ENCODE measurements around the gene LDAH. TPM values are rescaled to one million over a fixed set of nuclear protein-coding genes. Genes with fewer than 3 reads are reported as not detected.
A peak's percentile ranks its signal among the peaks of the same experiment; 100 is the strongest.

LDAH gene
- total RNA-seq, 2 experiments from 2014 or later, result 26.2 to 29.3 TPM

GRCh38 chr2:20652673-20653575 is 170.0 kb downstream of the LDAH start:
- peaks cover 17% of the 10 kb centered on the region for H3K4me1 Mint-ChIP-seq (ENCODE audit: low read depth)
- H3K4me3 Mint-ChIP-seq, result no peak overlapping the region
- peaks cover 1% of the 10 kb centered on the region for H3K27me3 Mint-ChIP-seq
- no peaks in the 10 kb centered on the region for H3K9me3 Mint-ChIP-seq
- H3K27ac Mint-ChIP-seq, result no peak overlapping the region
- ATAC-seq (no peak), DNase-seq (no peak)
- POLR2A ChIA-PET, result interaction anchor here (1.7 kb wide), 1 partner anchor 300 kb away, joined by 3 read pairs; no protein-coding TSS in a partner anchor
- intact Hi-C loops (cut with micrococcal nuclease), result no loop called here
- no peak for TF ChIP-seq CTCF (IDR thresholded peaks at IDR 0.05)
- CTCF ChIA-PET, result interaction anchor here (1.3 to 3.4 kb wide), 5 partner anchors 8 to 356 kb away, joined by 3 to 46 read pairs (median 4); no protein-coding TSS in a partner anchor
- H3K36me3 Mint-ChIP-seq (ENCODE audit: low read depth), result no peaks in the 10 kb centered on the region

GRCh38 chr2:20652141-20652540 is 170.8 kb downstream of the LDAH start:
- H3K36me3 Mint-ChIP-seq (ENCODE audit: low read depth), result no peaks in the 10 kb centered on the region
- CTCF ChIA-PET, result interaction anchor here (1.2 to 5.6 kb wide), 15 partner anchors 9 to 357 kb away, joined by 3 to 46 read pairs (median 6); partner anchors contain the start of gene RHOB
- H3K9me3 Mint-ChIP-seq, result no peaks in the 10 kb centered on the region
- intact Hi-C loops (cut with micrococcal nuclease), result no loop called here
- peak overlapping the region; percentile 77 for H3K4me3 Mint-ChIP-seq
- peaks cover 17% of the 10 kb centered on the region for H3K4me1 Mint-ChIP-seq (ENCODE audit: low read depth)
- DNase-seq (no peak), ATAC-seq (no peak)
- TF ChIP-seq CTCF (IDR thresholded peaks at IDR 0.05), result no peak
- no peak overlapping the region for H3K27ac Mint-ChIP-seq
- POLR2A ChIA-PET, result interaction anchor here (1.7 kb wide), 1 partner anchor 299 kb away, joined by 3 read pairs; no protein-coding TSS in a partner anchor
- peaks cover 1% of the 10 kb centered on the region for H3K27me3 Mint-ChIP-seq

- no peaks in the 10 kb centered on the region for H3K9me3 Mint-ChIP-seq
- intact Hi-C loops (cut with micrococcal nuclease), result no loop called here
- H3K4me3 Mint-ChIP-seq, result peak overlapping the region; percentile 77
- H3K36me3 Mint-ChIP-seq (ENCODE audit: low read depth), result no peaks in the 10 kb centered on the region
- TF ChIP-seq CTCF (IDR thresholded peaks at IDR 0.05), result no peak
- ATAC-seq, result no peak
- ChIA-PET POLR2A (interaction anchor here (0.7 to 2.6 kb wide), 8 partner anchors 10 to 299 kb away, joined by 3 to 14 read pairs (median 3); partner anchors contain the start of genes LDAH and RHOB), CTCF (interaction anchor here (0.6 to 5.6 kb wide), 31 partner anchors 9 to 546 kb away, joined by 3 to 46 read pairs (median 4); partner anchors contain the start of gene RHOB)
- peaks cover 17% of the 10 kb centered on the region for H3K4me1 Mint-ChIP-seq (ENCODE audit: low read depth)
- DNase-seq, result no peak
- H3K27ac Mint-ChIP-seq, result peak overlapping the region; percentile 85
- peaks cover 1% of the 10 kb centered on the region for H3K27me3 Mint-ChIP-seq
These were observed 171.2 kb downstream of the LDAH start for GRCh38 chr2:20651731-20652099.

- DNase-seq (peak; percentile 85), ATAC-seq (peak; percentile 97)
- peak; percentile 83 for TF ChIP-seq CTCF (IDR thresholded peaks at IDR 0.05)
- CTCF ChIA-PET, result interaction anchor here (0.6 to 5.6 kb wide), 33 partner anchors 9 to 545 kb away, joined by 3 to 46 read pairs (median 4); partner anchors contain the start of gene RHOB
- no peaks in the 10 kb centered on the region for H3K36me3 Mint-ChIP-seq (ENCODE audit: low read depth)
- POLR2A ChIA-PET, result interaction anchor here (0.7 to 2.6 kb wide), 10 partner anchors 8 to 298 kb away, joined by 3 to 14 read pairs (median 3); partner anchors contain the start of genes LDAH and RHOB
- peak within 1 kb of the TSS; percentile 85 for H3K27ac Mint-ChIP-seq
- intact Hi-C loops (cut with micrococcal nuclease), result no loop called here
- H3K4me1 Mint-ChIP-seq (ENCODE audit: low read depth), result peaks cover 17% of the 10 kb centered on the region
- H3K9me3 Mint-ChIP-seq, result no peaks in the 10 kb centered on the region
- H3K4me3 Mint-ChIP-seq, result peak within 1 kb of the TSS; percentile 77
- H3K27me3 Mint-ChIP-seq, result no peaks in the 10 kb centered on the region
These were observed 171.8 kb downstream of the LDAH start, which contains the start of gene HS1BP3 for GRCh38 chr2:20650877-20651730. HS1BP3 (minus strand) TSS chr2:20651098; CDS start chr2:20651063, 35 bp downstream.

Data from activated CD8-positive, alpha-beta T cell treated with anti-CD3 and anti-CD28 coated beads for 36 hours (primary cell).